Activated CD8-positive, alpha-beta memory T cell treated with anti-CD3 and anti-CD28 coated beads, Interleukin-2, amount 50 U/mL, for 24 hours (primary cell): ENCODE measurements around the gene PGM2L1.

Experiments used
- DNase-seq: peaks from one replicate; pipeline ENCODE4 v3.0.0-alpha.2; 2020; ENCODE audit errors: extremely low read depth

PGM2L1 gene

GRCh38 chr11:74299015-74299414 is 99.2 kb downstream of the PGM2L1 start:
- no peak for DNase-seq

GRCh38 chr11:74297484-74297883 is 100.7 kb downstream of the PGM2L1 start:
- DNase-seq: no peak

- no peak for DNase-seq
These were observed 109.3 kb downstream of the PGM2L1 start for GRCh38 chr11:74288911-74289310.

GRCh38 chr11:74288161-74288560 is 110.1 kb downstream of the PGM2L1 start:
- DNase-seq: no peak

GRCh38 chr11:74284466-74284865 is 113.8 kb downstream of the PGM2L1 start:
- no peak for DNase-seq

GRCh38 chr11:74283580-74284180 is 114.6 kb downstream of the PGM2L1 start:
- DNase-seq: no peak

GRCh38 chr11:74282914-74283371 is 115.3 kb downstream of the PGM2L1 start:
- DNase-seq: no peak

- DNase-seq: no peak
These were observed 115.8 kb downstream of the PGM2L1 start for GRCh38 chr11:74282421-74282820.

GRCh38 chr11:74280494-74280893 is 117.7 kb downstream of the PGM2L1 start:
- DNase-seq: no peak
